Loucy (cell line): ENCODE results near the gene TRIO.

Experiments used
- H2AFZ ChIP-seq: fragments of 200-600 bp; sonication (generic); 2 replicates; pipeline ENCODE4 v1.6.0; 2016; ENCODE audit warnings: antibody characterized with exemption, mild to moderate bottlenecking, low read length, moderate library complexity
- H3F3A ChIP-seq: fragments of 200-600 bp; 2 replicates; pipeline ENCODE4 v1.6.0; 2016; ENCODE audit warnings: antibody characterized with exemption, low read depth, mild to moderate bottlenecking
- H3K27me3 ChIP-seq: fragments of 200-600 bp; sonication (generic); 2 replicates; pipeline ENCODE4 v1.6.1; 2014; ENCODE audit warnings: low read length, mild to moderate bottlenecking; ENCODE audit not compliant: insufficient read depth, poor library complexity, severe bottlenecking
- H3K36me3 ChIP-seq: fragments of 200-600 bp; sonication (generic); 2 replicates; pipeline ENCODE4 v1.6.1; 2016; ENCODE audit warnings: low read length; ENCODE audit not compliant: insufficient read depth
- H3K4me1 ChIP-seq: fragments of 200-600 bp; sonication (generic); 2 replicates; pipeline ENCODE4 v1.5.1; 2014; ENCODE audit warnings: low read length, mild to moderate bottlenecking; ENCODE audit not compliant: insufficient read depth, poor library complexity, severe bottlenecking
- H3K4me2 ChIP-seq: fragments of 200-600 bp; sonication (generic); 2 replicates; pipeline ENCODE4 v1.6.0; 2014; ENCODE audit warnings: antibody characterized with exemption, low read length, low read depth, mild to moderate bottlenecking; ENCODE audit not compliant: poor library complexity, severe bottlenecking
- H3K4me3 ChIP-seq: fragments of 200-600 bp; sonication (generic); 2 replicates; pipeline ENCODE4 v1.5.1; 2014; ENCODE audit warnings: low read length, mild to moderate bottlenecking, mixed read lengths; ENCODE audit not compliant: poor library complexity, severe bottlenecking
- H3K79me2 ChIP-seq: fragments of 200-600 bp; sonication (generic); 2 replicates; pipeline ENCODE4 v1.6.1; 2014; ENCODE audit warnings: low read length; ENCODE audit not compliant: insufficient read depth
- H3K9ac ChIP-seq: fragments of 200-600 bp; sonication (generic); 2 replicates; pipeline ENCODE4 v1.6.0; 2014; ENCODE audit warnings: mild to moderate bottlenecking, low read depth, low read length, moderate library complexity; ENCODE audit not compliant: poor library complexity, severe bottlenecking
- H3K9me2 ChIP-seq: fragments of 200-600 bp; sonication (generic); replicated peaks from 2 replicates; pipeline ENCODE4 v1.6.1; 2016; ENCODE audit warnings: low read depth, low read length, mixed read lengths
- H3K9me3 ChIP-seq: fragments of 200-600 bp; sonication (generic); 2 replicates; pipeline ENCODE4 v1.6.1; 2014; ENCODE audit warnings: mild to moderate bottlenecking, antibody characterized with exemption, low read length, low read depth; ENCODE audit not compliant: insufficient read depth
- H4K20me1 ChIP-seq: fragments of 200-600 bp; sonication (generic); 2 replicates; pipeline ENCODE4 v1.6.0; 2014; ENCODE audit warnings: antibody characterized with exemption, low read length, mild to moderate bottlenecking; ENCODE audit not compliant: insufficient read depth, poor library complexity, severe bottlenecking
- CTCF ChIP-seq: fragments of 200-600 bp; sonication (generic); conservative IDR thresholded peaks from 2 replicates; pipeline ENCODE4 v1.5.1; 2014; ENCODE audit warnings: mild to moderate bottlenecking, antibody characterized with exemption, low read length
- EZH2phosphoT487 ChIP-seq: fragments of 200-600 bp; IDR thresholded peaks from 2 replicates; pipeline ENCODE4 v1.6.1; 2018; ENCODE audit warnings: antibody characterized with exemption, mild to moderate bottlenecking, moderate library complexity, borderline replicate concordance

Gene TRIO

GRCh38 chr5:14216372-14216771, 73.2 kb downstream of the TRIO start:
- no peak overlapping the region for H2AFZ ChIP-seq
- H3K36me3 ChIP-seq: no peaks in the 10 kb centered on the region
- H4K20me1 ChIP-seq: peaks cover 40% of the 10 kb centered on the region
- no peaks in the 10 kb centered on the region for H3K9me2 ChIP-seq
- H3K4me2 ChIP-seq: no peak overlapping the region
- peaks cover 44% of the 10 kb centered on the region for H3K4me1 ChIP-seq
- no peak overlapping the region for H3K4me3 ChIP-seq
- H3F3A ChIP-seq: no peaks in the 10 kb centered on the region
- TF ChIP-seq CTCF (no peak), EZH2phosphoT487 (no peak)
- peaks cover 91% of the 10 kb centered on the region for H3K79me2 ChIP-seq
- no peak overlapping the region for H3K9ac ChIP-seq
- H3K9me3 ChIP-seq: no peaks in the 10 kb centered on the region
- no peaks in the 10 kb centered on the region for H3K27me3 ChIP-seq

GRCh38 chr5:14216902-14217301, 73.8 kb downstream of the TRIO start:
- H3K4me3 ChIP-seq: no peak overlapping the region
- TF ChIP-seq CTCF (no peak), EZH2phosphoT487 (no peak)
- H3K9me3 ChIP-seq: no peaks in the 10 kb centered on the region
- no peak overlapping the region for H3K4me2 ChIP-seq
- H3K4me1 ChIP-seq: peaks cover 44% of the 10 kb centered on the region
- H3K36me3 ChIP-seq: no peaks in the 10 kb centered on the region
- H4K20me1 ChIP-seq: peaks cover 38% of the 10 kb centered on the region
- H2AFZ ChIP-seq: no peak overlapping the region
- no peaks in the 10 kb centered on the region for H3K27me3 ChIP-seq
- no peak overlapping the region for H3K9ac ChIP-seq
- peaks cover 92% of the 10 kb centered on the region for H3K79me2 ChIP-seq
- no peaks in the 10 kb centered on the region for H3K9me2 ChIP-seq
- H3F3A ChIP-seq: no peaks in the 10 kb centered on the region

- no peak overlapping the region for H3K4me2 ChIP-seq
- H3K4me3 ChIP-seq: no peak overlapping the region
- H3K36me3 ChIP-seq: no peaks in the 10 kb centered on the region
- no peak overlapping the region for H3K9ac ChIP-seq
- H3F3A ChIP-seq: no peaks in the 10 kb centered on the region
- H3K4me1 ChIP-seq: peaks cover 39% of the 10 kb centered on the region
- no peaks in the 10 kb centered on the region for H3K27me3 ChIP-seq
- H3K9me2 ChIP-seq: no peaks in the 10 kb centered on the region
- no peak overlapping the region for H2AFZ ChIP-seq
- TF ChIP-seq EZH2phosphoT487: no peak
- TF ChIP-seq CTCF: no peak
- peaks cover 88% of the 10 kb centered on the region for H3K79me2 ChIP-seq
- peaks cover 43% of the 10 kb centered on the region for H4K20me1 ChIP-seq
- no peaks in the 10 kb centered on the region for H3K9me3 ChIP-seq
Observed at GRCh38 chr5:14217587-14217986, 74.4 kb downstream of the TRIO start.
